Central memory CD4-positive, alpha-beta T cell (primary cell): ENCODE measurements around the gene MORN1.

ENCODE experiments used
- DNase-seq: peaks from one replicate; pipeline ENCODE4 v3.0.0; 2022

Gene MORN1

GRCh38 chr1:2317230-2318065 lies 73.9 kb downstream of the MORN1 start:
- DNase-seq = no peak

- no peak for DNase-seq
These were observed 74.8 kb downstream of the MORN1 start for GRCh38 chr1:2316451-2316961.

DNA sequence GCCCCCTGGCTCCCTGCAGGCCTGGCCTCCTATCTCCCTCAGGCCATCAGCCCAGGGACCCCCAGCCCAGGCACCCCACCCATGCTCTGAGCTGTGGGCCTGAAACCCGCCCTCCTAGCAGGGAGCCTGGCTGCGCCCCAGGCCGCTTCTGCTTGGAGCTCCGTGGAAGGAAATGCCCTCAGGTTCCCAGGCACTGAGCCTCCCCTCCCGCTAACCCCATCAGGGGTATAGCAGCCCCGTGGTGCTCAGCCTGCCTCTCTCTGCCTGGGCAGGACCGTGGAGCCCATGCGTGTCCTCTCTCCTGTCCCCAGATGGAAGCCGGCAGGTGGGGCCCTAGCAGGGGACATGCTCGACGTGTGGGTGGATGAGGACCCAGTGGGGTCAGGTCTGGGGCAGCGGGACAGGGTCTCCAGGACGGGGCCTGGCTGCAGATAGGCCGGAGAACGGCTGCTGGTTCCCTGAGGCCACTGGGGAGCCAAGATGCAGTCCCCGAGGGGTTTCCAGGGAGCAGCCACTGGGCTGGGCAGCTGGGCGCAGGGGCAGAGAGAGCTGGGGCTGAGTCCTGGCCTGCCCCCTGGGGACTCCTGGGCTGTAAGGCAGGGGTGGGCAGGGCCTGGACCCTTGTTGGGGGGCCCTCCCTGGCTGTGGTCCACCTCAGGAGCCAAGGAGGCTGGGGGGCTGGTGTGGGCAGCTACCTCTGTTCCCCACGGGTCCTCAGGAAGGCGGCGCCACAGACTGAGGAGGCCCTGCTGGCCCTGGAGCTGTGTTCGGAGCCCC lies 75.5 kb downstream of the MORN1 start:
- DNase-seq = no peak

DNA sequence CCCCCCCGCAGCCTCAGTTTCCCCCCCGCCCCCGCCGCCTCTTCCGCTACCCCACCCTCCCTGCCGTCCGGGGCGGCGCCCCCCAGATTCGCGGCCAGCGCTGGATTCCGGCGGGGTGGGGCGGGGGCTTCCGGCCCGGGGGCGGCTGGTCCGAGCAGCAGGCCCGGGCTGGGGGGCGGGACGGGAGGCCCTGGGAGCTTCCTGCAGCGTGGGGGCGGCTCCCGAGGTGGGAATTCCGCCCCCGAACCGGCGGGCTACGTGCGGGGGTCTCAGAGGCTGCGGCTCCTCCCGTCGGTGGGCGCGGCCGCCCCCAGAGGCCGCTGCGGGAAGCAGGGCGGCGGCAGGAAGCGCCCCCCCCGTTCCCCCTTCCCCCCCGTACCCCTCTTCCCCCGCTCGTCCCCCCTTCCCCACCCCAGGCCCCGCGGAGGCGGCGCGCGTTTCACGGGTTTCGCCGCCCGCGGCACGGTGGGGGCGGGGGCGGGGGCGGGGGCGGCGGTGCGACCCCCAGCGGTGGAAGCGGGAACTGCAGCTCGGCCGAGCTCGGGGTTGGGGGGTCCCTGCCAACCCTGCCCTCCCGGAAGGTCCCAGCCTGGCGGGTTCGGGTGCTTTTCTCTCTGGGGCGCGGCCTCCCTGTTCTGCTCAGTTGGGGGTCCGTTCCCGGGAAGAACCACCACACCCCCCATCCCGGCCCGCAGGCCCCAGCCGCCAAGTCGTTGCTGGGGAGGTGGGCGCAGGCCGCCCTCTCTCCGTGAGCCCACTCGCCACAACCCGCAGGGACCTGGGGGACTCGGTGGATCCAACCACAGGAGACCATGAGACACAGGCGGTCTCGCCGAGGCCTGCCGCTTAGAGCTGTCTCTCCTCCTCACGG lies 76.3 kb downstream of the MORN1 start:
- peak; percentile 63 for DNase-seq

GRCh38 chr1:2314273-2314802 lies 77.0 kb downstream of the MORN1 start:
- DNase-seq = no peak

- DNase-seq = no peak
These were observed 77.6 kb downstream of the MORN1 start for GRCh38 chr1:2313651-2314261.

DNA sequence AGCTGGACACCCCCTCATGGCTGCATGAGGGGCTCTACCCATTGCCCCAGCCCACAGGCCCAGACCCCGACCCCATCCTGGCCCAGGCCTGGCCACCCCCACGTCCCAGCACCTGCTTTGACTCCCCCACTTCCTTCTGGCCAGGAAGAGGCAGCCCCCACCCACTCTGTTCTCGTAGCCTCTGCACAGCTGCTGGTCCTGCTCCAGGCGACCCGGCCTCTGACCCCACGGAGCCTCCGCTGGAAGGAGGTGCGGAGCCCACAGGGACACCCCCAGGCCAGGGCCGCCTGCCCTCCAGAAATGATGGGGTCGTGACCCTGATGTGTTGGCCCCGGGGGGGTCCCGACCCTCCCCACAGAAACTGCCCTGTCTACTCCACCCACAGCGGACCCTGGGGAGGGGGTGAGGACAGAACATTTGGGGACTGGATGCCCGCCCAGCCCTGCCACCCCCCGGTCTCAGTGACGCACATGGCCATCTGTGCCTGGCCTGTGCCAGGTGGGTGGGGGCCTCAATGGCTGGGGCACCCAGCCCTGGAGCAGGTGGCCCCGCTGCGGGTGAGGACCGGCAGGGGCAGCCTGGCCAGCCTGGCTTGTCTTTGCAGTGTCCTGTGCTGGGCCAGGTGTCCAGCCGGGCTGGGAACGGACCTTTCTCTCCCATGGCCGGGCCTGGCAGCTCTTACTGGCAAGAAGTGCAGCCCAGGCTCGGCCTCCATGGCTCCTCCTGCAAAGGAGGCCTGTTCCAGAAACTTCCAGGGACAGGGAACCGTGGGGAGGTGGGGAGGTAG lies 78.6 kb downstream of the MORN1 start:
- DNase-seq = no peak

GRCh38 chr1:2312160-2312514 lies 79.2 kb downstream of the MORN1 start:
- DNase-seq = no peak

DNA sequence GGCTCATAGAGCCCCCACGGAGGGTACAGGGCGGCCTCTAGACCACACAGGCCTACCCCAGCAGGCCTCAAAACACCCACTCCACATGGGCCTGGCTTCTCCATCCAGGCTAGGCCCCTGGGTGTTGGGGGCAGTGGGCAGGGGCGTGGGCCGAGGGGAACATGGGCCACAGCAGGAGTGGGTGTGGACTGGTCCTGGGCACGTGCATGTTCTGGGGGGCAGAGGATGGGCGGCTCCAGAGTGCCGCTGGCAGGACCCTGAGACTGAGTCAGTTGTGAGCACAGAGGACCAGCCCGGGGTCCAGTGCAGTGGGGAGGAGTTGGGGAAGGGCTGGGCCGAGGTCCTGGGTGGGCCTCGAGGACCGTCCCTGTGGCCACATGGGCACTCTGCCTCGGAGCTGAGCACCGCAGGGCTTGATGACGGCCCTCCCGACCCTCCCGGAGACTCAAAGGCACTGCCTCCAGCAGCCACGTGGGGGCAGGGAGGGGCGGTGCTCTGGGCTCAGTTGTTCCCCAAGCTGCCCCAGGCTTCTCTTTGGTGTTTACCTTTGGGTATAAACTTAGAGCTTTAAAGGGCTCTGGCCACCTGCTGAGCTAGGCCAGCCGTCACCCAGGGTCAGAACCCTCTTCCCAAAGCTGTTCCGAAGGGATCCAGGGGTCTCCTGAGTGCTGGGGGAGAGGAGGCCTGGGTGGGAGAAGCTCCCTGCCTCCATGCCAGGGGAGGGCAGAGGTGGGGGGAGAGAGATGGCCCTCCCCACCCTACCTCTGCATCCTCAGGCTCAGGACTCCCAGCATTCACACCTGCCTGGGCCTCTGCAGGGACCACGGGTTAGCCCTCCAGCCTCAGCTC lies 79.9 kb downstream of the MORN1 start:
- DNase-seq = peak; percentile 48

- DNase-seq = no peak
These were observed 80.8 kb downstream of the MORN1 start for GRCh38 chr1:2310332-2311183.

DNA sequence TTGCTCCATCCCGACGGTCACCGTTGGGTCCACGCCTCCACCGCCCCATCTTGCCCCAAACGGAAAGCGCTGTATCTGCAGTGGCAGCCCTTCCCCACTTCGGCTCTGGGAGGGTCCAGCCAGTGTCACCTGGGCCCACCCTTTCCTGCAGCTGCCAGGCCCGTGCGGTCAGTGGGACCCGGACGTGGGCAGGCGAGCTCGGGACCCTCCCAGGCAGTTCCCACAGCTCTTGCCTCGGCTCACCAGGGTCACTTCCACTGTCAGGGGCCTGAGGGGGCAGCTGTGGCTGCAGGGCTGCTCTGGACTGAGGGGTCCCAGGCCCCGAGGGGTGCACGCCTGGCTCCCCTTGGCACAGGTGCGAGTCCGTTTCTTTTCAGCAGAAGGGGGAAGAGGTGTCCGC lies 82.5 kb downstream of the MORN1 start:
- no peak for DNase-seq

DNA sequence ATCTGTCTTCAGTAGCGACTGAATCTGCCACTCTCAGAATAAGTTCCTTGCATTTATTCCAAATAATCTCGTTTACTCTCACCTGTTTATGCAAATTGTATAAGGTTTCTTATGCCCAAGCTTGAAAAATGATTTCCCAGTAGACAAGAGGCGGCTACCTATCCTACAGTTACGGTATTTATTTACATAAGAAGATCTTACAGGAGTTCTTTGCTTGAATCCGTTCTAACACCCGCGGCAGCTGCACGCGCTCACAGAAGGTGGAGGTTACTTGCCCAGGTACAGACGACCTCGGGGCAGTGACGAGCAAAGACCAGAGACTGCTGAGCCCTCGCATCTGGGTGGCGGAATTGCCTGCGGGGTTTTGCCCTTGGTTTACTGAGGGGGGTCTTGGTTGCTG lies 83.4 kb downstream of the MORN1 start:
- no peak for DNase-seq

GRCh38 chr1:2307064-2307605 lies 84.2 kb downstream of the MORN1 start:
- DNase-seq = no peak

DNA sequence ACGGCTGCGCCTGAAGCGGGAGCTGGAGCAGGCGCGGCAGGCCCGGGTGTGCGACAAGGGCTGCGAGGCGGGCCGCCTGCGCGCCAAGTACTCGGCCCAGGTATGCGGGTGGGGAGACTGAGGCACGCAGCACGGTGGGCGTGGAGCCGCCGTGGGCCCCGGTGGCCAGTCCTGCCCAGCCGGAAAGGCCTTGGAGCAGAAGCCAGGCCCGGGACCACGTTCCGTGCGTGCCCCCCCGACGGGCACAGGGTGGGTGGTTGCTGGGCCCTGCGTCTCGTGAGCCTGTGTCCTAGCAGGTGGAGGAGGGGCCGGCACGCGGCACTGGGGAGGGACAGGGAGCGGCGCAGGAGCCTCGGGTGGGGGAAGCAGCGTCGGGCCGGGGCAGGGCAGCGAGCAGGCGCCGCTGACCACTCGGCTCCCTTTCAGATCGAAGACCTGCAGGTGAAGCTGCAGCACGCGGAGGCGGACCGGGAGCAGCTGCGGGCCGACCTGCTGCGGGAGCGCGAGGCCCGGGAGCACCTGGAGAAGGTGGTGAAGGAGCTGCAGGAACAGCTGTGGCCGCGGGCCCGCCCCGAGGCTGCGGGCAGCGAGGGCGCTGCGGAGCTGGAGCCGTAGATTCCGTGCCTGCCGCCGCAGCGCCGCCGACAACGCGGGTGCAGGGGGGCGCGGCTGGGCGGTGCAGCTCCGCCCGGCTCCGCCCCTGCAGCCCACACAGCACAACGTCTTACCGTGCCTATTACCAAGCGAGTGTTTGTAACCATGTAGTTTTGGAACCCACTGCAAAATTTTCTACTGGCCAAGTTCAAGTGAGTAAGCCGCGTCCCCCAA lies 85.0 kb downstream of the MORN1 start:
- no peak for DNase-seq

GRCh38 chr1:2304921-2305681 lies 86.3 kb downstream of the MORN1 start:
- DNase-seq = no peak

DNA sequence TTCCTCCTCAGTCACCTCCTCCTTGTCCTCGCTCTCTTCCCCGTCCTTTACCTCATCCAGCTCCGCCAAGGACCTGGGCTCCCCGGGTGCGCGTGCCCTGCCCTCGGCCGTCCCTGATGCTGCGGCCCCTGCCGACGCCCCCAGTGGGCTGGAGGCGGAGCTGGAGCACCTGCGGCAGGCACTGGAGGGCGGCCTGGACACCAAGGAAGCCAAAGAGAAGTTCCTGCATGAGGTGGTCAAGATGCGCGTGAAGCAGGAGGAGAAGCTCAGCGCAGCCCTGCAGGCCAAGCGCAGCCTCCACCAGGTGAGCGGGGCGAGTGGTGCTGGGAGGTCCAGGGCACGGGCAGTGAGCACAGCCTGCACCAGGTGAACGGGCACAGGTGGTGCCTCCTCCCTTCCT lies 87.1 kb downstream of the MORN1 start:
- no peak for DNase-seq

GRCh38 chr1:2303781-2304180 lies 87.6 kb downstream of the MORN1 start:
- DNase-seq = no peak
